LNCAP (cell line): ENCODE results near the gene MAGEA4.

Source experiments
- TF ChIP-seq, protein P1 (sequence below): fragments of 450-650 bp; IDR thresholded peaks from 2 replicates; pipeline ENCODE4 v1.5.1; 2017; ENCODE audit warnings: mild to moderate bottlenecking

The MAGEA4 gene, protein sequence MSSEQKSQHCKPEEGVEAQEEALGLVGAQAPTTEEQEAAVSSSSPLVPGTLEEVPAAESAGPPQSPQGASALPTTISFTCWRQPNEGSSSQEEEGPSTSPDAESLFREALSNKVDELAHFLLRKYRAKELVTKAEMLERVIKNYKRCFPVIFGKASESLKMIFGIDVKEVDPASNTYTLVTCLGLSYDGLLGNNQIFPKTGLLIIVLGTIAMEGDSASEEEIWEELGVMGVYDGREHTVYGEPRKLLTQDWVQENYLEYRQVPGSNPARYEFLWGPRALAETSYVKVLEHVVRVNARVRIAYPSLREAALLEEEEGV

DNA sequence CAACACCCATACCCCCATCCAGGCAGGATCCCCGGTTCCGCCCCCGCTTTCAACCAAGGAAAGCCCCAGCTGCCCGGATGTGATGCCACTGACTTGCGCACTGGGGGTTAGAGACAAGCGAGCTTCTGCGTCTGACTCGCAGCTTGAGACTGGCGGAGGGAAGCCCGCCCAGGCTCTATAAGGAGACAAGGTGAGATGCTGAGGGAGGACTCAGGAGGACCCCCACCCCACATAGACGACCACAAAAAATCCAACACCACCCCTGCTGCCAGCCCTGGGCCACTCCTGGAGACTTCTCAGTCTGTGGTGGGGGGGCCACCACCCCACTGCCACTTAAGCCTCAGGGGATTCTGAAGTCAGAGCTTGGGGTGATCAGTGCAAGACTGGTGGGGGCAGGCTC, at the start of gene MAGEA4:
MAGEA4 (plus strand) TSS at position 110 of the 400 bp plus-strand sequence. CDS start 10,776 bp downstream, outside the sequence.
- TF ChIP-seq, protein P1, sequence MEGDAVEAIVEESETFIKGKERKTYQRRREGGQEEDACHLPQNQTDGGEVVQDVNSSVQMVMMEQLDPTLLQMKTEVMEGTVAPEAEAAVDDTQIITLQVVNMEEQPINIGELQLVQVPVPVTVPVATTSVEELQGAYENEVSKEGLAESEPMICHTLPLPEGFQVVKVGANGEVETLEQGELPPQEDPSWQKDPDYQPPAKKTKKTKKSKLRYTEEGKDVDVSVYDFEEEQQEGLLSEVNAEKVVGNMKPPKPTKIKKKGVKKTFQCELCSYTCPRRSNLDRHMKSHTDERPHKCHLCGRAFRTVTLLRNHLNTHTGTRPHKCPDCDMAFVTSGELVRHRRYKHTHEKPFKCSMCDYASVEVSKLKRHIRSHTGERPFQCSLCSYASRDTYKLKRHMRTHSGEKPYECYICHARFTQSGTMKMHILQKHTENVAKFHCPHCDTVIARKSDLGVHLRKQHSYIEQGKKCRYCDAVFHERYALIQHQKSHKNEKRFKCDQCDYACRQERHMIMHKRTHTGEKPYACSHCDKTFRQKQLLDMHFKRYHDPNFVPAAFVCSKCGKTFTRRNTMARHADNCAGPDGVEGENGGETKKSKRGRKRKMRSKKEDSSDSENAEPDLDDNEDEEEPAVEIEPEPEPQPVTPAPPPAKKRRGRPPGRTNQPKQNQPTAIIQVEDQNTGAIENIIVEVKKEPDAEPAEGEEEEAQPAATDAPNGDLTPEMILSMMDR, result no peak

DNA sequence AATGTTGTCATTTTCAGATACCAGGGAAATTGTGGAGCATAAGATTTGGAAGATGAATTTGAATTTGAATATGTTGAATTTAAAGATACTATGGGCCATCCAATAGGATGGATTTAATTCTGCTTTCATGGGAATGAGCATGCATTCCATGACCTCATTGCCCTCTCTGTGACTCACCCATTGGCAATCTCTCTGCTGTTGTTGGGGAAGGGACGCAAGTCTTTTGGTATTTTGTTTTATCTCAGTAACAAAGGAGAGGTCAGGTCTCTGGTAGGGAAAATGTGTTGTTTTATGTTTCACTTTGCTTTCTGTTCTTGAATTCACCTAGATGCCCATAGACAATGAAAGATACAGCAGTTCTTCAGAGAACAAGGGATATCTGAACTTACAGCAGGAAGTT, 42.1 kb upstream of the MAGEA4 start:
- TF ChIP-seq, protein P1, result no peak

DNA sequence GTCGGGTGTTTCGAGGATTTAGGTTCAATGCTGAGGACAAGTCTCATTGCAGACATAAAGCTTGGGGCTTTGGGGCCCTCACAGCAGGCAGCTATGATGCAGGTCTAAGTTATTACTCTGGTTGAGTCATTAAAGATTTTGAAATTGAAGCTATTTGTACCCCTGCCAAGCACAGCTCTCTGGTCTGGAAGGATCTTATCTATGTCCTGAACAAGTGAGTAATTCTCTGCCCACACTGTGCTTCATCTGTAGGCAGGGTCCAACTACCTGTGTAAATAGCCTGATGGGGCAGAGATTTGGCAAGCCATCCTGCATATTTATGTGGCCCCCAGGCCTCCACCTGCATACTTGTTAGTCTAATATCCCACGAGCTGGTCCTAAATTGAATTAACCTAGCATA, 41.4 kb upstream of the MAGEA4 start:
- TF ChIP-seq, protein P1, result no peak

DNA sequence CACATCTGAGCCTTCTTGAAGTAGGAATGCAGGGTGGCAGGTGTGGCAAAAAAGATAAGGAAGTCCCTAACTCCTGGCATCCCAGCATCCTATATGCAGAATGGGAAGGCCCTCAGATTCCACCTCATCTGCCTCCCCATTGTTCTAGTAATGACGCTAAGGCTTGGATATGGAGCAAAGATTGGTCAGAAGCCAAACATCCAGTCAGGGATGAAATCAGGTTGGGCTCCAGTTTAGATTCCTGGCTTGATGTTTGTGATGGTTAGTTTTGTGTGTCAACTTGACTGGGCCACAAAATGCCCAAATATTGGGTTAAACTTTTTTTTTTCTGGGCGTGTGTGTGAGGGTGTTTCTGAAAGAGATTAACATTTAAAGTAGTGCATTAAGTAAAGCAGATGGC, 39.6 kb upstream of the MAGEA4 start:
- TF ChIP-seq, protein P1, result no peak

DNA sequence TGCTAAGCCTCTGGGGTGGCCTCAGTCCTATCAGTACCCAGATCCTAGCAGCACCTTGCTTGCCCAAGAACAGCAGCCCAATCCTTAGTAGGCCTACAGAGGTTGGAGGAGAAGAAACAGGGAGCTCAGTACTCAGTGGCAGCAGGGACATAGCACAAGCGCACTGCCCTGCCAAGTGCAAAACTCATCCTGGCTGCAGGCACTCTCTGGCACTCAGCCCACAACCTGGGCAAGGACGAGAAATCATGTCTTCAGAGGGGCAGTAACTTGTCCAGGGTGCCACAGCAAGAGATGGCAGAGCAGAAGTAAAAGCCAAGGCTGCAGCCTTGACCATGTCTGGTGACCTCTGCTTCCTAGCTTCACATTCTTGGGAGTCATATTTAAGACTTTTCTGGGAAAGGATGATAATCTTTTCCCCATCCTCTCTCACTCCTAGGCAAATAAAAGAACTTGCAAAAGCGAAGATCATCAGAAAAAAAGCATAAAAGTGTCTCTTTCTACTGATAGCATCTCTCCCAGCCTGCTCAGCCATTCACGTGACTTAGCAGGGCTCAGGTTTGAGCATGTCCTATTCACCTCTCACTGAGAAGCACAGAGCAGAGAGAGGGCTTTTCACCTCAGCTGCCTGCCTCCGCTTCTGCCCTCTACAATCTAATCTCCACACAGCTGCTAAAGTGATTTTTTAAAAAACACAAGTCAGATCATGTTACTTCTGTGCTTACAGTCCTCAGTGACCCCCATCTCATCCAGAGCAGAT, 37.2 kb upstream of the MAGEA4 start:
- TF ChIP-seq, protein P1, result no peak

DNA sequence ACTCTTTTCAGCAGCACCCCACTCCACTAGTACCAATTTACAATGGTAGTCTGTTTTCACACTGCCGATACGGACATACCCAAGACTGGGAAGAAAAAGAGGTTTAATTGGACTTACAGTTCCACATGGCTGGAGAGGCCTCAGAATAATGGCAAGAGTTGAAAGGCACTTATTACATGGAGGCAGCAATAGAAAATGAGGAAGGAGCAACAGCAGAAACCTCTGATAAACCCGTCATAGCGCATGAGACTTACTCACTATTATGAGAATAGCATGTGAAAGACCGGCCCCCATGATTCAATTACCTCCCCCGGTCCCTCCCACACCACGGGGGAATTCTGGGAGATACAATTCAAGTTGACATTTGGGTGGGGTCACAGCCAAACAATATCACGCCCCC, 34.1 kb upstream of the MAGEA4 start:
- TF ChIP-seq, protein P1, result no peak

DNA sequence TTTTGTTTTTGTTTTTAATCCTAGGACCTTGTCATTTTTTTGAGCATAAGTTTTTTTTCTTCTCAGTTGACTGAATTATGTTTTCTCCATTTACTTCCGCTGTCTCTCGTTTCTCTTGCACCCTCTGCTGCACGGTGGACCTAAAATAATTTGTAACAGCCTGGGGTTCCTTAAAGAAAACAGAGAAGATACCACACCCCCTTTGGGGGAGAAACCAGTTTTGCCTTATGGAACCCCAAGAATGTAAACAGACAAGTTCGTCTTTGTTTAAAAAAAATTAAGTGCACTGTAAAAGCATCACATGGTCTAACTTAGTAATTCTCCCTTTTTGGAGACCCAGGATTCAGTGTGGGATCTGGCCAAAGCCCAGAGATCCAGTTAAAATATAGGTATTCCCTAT, 32.8 kb upstream of the MAGEA4 start:
- TF ChIP-seq, protein P1, result no peak
